T-helper 2 cell treated with Interferon-gamma antibody and Interleukin-4, amounts not matched to agents 100 ng/mL and 5 ng/mL, for 36 hours (primary cell): ENCODE data around the gene EFCAB6. TPM values are rescaled to one million over a fixed set of nuclear protein-coding genes. Genes with fewer than 3 reads are reported as not detected.

Experiments used
- intact Hi-C: fragments of 100-400 bp; cut with micrococcal nuclease; formaldehyde crosslinking; loops from one replicate; pipeline ENCODE4 v1.15.1; 2023
- total RNA-seq: library from RNA; stranded (reverse); gene quantifications from 2 replicates; pipeline ENCODE4 v1.2.3, GENCODE V29; 2022

The EFCAB6 gene
- total RNA-seq, 1 donor from 2014 or later = 0.20 TPM

DNA sequence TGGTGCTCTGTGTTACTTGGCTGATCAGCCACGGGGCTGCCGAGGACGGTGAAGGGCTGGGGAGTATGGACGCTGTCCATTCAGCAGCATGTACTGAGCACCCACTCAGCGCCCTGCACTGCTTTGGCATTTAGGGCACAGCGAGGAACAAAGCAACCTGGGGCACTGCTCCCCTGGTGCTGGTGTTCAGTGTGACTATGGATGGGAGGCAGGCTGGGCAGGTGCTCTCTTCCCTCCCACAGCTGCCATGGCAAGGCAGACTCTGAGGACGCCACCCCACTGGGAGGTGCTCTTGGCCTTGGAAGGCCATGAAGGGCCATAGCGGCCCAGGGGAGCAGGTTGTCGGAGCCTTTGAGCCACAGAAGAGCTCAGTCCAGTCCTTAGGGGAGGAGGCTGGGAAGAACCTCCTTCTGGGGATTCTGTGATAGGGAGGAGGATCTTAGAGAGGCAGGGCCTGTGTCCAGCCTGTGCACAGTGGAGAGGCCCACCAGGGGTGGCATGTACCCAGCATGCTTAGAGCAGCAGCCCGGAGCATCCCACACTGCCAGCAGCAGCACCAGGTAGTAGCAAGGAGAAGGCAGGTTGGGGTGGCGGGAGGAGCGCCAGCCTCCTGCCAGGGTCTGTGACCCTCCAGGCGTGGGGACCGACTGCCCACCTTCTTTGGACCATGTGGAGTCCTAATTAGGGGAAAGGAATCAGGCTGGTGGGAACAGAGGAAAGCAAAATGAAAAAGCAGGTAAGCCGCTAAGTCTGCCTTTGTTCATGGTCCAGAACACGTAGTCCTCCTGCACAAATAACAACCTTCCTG lies 258.4 kb downstream of the EFCAB6 start:
- intact Hi-C loops = no loop called here

DNA sequence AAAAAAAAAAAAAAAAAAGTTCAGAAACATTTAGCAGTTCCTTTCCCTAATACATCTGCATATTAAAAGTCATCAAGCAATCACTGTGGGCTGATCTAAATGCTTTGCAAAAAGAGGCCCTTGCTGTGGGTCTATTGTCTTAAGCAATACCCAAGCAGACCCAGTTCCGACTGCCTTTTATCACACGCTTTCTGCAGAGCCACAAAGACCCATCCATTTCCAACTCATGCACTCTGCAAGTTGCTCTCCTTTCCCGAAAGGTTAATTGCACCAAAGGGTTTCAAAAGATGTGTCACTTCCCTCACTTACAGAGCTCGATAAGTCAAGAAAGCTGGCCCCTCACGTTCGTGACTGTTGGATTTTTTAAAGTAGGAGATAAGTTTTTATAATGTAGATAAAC lies 261.4 kb downstream of the EFCAB6 start:
- intact Hi-C loops = no loop called here

DNA sequence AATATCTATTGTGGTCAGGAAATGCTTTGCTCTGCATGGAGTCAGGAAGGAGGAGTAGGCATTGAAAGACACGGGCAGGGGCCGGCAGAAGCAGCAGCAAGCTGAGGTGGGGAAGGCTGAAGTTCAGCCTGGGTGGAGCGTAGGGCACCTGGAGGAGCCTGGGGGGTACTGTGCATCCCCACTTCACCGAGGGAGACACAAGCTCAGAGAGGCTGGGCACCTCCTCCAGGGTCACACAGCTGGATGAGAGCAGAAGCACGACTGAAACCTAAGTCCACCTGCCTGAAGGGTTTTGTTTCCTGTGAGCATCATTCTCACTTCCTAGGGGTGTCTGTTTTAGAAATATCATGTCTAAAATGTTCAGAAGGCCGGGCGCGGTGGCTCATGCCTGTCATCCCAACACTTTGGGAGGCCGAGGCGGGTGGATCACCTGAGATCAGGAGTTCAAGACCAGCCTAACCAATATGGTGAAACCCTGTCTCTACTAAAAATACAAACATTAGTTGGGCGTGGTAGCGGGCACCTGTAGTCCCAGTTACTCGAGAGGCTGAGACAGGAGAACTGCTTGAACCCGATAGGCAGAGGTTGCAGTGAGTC lies 262.0 kb downstream of the EFCAB6 start:
- intact Hi-C loops = no loop called here

DNA sequence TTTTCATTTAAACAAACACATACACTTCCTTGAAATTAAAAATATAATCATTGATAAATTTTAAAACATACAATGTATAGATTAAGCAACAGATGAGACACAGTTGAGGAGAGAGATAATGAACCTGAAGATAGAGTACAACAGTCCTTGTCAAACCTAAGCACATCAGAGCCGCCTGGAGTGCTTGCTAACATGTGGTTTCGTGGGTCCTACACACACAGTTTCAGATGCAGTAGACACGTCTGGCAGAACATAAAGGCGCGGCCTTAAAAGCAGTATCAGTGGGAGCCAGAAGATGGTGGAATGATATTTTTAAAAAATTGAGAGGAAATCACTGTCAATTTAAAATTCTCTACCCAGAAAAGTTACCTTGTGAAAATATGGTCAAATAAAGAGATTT lies 265.9 kb downstream of the EFCAB6 start:
- intact Hi-C loops = no loop called here

DNA sequence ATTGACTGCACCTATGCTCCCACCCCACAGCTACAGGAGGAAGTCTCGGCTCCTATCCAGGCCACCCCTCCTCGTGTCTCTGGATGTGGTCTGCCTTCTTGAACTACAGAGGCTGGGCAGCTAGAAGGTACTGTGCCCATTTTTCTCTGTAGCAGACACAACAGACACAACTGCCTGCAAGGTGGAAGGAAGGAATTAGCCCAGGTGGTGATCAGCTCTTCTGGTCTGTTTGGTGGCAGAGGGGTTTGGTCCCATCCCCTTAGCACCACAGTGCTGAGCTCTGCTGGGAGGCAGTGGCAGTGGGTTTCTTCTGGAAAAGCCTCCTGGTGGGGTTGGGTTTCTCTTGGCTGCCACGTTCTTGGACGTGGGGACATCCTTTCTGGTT lies 267.8 kb downstream of the EFCAB6 start:
- intact Hi-C loops = no loop called here

DNA sequence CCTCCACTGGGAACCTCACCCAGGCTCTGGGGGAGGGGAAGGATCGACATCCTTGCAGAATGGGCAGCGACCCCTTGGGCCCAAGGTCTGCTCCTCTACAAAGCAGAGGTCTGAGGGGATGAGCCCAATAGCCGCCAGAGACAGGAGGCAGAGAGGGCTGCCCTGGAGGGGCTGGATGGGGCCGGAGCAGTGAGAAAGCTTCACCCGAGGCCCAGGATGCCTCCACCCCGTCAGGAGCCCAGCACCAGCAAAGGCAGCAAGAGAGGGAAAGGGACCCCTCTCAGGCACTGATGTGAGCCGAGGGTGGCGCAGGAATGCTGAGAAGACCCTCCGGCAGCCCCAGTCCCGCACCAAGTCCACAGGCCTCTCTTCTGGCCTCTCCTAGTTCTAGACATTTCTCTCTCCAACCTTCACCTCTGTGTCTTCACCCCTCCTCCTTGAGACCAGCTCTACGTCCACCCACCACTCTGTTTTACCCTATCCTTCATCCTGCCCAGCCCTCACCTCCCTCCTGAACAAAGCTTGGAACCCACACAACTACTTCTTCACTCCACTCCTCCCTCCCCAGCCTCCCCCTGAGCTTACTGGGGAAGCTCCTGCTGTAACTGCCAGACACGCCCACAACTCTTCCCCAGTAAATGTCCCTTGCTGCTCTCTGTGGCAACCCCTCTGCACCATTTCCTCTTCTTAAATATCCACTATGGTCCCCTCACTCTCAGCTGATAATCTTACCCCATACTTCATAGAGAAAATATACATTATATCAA lies 268.4 kb downstream of the EFCAB6 start:
- intact Hi-C loops = no loop called here

DNA sequence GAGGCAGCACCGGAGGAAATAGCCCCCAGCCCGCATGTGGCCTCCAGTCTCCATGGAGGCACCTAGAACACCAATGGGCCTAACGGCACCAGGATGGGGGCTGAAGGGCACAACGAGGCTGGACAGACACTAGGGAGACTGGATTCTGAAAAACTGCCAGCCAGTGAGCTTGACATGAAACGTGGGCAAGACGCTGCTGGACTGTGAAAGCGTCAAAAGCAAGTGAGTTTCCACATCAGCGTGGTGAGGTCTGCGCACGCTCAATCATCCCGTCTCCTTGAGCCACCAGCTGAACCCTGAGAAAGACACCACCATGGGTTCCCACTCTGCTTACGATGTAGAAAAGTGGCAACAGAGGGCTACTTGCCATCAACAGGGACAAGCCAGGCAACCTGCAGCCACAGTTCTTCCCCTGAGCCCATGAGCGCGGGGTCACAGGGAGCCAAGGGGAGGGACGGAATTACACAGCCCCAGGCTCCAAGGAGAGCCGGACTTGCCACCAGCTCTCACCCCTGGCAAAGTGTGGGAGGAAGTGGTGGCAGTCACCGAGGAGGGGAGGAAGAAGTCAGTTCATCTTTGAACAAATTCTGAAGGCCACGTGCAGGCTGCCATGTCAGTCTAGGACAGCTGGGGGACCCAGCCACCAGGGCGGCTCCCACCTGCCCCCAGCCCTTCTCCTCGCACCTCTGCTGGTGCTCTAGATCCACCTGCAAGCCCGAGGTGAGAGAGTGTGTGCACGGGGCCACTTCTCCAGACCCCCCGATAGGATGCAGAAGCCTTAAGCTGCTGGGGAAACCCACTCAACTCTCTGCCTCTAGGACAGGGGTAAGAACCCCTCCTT lies 269.2 kb downstream of the EFCAB6 start:
- intact Hi-C loops = no loop called here

DNA sequence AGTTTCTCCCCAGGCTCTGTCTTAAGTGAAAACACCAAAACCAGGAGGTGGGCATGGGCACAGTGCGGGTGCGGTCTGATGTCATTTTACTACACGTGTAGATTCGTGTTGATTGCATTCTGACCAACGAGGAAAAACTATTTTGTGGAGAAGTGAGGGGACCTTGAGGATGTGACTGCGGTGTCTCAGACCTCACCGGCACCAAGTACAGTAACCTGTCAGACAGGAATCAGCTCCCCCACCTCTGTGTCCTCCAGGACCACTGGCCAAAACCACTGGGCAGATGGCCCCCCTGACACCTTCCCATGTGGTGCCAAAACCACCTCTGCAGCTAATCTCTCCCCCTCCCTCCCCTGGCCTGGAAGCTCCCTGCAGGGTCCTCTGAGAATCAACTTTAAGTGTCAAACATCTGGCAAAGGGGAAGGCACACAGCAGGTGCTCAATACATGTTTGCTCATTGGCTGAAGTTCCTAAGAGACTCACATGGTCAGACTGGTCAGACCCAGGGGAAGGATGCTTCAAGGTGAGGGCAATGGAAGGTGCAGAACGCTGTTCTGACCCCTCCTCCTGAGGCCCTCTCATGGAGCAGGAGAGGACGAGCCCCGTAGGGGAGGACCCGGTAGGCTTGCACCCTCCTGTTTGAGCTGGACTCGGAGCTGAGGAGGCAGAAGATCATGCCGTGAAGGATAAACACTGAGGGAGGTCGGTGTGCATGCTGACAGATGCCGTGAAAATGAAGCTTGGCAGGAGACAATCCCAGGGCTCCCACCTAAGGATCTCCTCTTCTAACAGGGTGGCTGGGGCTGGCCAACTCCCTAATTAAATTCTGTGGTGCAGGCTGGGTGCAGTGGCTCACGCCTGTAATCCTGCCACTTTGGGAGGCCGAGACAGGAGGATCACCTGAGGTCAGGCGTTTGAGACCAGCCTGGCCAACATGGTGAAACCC lies 270.4 kb downstream of the EFCAB6 start:
- intact Hi-C loops = no loop called here

DNA sequence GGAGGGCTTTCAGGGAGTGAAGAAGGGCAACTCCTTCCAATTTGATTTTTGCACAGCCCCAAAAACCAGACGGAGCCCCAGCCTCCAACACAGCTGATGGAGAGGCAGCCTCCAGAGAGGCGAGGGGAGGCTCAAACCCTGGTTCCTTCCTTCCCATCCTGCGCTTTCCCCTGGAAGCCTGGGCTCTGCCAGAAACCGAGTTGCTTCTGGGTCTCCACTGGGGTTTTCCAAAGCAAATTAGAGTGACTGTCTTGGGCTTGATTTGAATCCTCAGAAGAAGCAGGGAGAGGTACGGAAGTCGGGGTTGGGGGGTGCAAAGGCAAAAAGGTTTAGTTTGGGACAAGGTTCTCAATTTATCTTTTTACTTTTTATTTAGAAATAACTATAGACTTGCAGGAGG lies 271.1 kb downstream of the EFCAB6 start:
- intact Hi-C loops = no loop called here

DNA sequence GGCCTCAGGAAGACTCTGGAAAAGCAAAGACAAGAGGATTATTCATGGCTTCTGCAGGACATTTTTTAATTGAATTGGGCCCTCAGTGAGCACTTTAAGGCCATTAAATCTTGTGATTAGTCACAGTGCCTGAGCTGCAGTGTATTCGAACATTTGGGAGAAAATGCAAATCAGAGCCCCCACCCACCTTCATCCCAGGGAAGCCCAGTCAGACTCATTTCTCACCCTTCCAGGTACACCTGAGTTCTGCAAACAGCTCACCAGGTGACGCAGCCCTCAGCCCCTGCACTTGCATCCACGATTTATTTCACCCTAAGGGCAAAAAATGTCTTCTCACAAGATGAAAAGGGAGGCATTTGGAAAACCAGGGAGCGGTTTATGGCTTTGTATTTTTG lies 271.6 kb downstream of the EFCAB6 start:
- intact Hi-C loops = no loop called here

DNA sequence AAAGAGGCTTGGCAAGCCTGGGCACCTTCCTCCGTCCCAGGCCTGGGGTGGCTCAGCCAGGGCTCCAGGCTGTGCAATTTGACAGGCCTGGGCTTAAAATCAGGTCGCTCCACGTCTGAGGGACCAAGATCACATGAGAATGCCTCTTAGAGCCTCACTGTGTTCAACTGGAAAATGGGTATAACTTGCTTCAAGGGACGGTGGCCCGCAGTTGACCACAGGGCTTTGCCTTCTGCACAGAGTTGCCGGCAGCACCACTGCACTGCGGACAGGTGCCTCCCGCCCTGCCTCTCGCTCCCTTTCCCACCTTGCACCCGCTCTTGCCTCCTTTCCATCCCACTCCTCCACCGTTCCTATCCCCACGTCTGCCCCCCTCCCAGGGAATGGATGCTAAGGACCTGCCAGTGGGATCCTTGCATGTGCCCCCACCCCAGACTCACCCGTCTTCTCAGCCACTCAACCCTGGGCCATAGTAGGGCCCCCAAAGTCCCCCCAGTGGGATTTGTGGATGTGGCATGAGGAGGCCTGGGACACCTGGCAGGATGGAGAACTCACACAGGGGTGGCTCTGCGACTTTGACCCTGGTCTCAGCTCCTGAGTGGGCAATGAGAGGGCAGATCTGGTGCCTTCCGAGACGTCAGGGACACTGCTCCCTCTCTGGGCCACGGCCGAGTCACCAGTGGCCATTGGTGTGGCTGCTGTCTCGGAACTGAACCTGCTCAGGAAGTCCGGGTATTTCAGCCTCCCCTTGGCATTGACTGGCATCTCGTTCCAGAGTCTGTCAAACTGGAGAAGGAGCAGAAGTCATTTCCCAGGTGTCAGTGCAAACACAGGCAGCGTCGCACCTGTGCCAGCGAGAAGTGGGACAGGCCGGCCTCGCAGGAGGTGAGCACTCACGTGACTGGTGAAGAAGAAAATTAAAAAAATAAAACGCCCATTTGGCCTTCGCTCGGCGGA lies 272.3 kb downstream of the EFCAB6 start:
- intact Hi-C loops = no loop called here

DNA sequence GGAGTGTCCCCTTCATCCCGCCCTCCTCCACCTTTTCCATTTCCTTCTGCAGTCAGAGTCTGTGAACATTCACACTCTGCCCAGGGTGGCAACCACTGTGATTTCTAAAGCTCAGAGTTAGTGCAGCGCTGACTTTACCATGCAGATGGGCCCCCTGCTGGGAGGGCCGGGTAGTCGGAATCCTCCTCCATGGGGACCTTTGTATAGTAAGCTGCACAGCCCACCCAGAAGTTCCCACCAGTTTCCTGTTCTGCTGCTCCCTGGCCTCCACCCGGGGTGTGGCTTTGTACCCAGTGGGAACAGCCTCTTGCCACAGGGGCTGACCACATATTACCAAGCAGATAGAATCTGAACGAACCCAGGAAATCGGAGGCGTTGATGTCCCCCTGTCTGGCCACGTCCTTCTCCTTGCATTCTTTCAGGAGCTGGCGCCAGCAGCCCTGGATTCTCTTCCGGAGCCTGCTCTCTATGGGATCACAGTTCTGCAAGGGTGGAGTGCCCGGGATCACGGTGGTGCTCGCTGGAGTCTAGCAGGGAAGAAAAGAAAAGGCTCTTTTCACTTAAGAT lies 275.0 kb downstream of the EFCAB6 start:
- intact Hi-C loops = no loop called here

DNA sequence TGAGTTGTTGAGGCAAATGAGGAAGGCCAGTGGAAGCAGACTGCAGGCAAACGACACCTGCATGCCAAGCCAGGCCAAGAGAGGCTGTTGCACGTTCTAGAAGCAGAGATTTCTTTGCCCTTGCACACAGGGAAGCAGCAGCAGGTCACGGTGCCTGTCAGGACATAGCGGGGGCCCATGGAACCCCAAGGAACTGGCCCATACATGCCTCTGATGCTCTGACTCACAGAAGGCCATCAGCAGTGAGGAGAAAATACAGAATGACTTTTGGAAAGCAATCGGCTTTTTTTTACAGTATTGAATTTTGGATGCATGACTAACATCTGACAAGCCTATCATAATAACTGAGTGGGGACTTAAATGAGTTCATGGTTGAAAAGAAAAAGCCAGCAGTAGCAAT lies 276.4 kb downstream of the EFCAB6 start:
- intact Hi-C loops = no loop called here

DNA sequence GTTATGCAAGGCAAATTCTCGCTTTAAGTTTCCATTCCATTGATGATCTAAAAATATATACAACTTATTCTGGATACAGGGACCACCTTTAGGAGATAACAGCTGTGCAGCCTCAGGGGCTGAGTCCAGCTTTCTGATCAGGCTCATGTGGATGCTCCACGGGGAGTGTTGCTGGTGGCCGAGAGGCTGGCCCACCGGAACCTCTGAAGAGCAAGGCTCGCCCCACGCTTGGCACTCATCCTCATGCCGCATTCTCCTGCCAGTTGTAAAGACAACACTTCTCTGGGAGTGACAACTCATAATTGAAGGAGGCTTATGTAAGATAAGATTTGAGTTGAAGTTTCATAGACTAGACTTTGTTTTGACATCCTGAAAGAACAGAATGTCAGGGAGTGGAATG lies 276.8 kb downstream of the EFCAB6 start:
- intact Hi-C loops = no loop called here

DNA sequence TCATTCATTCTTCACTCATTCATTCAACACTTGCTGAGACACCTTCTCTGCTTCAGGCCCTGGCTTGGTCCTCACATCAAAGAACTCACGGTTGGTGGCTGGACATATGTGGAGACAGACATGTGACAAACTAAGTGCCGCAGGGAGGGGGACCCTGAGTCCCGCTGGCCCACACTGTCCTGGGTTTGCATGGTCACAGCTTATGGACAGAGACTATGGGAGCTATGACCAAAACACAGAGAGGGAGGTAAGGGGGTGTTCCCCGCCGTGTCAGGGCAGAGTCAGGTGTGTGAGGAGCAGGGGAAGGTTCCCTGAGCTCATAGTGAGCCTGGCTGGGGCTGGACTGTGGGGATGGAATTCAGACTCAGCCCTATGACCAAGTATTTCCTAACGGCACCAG lies 277.2 kb downstream of the EFCAB6 start:
- intact Hi-C loops = no loop called here

DNA sequence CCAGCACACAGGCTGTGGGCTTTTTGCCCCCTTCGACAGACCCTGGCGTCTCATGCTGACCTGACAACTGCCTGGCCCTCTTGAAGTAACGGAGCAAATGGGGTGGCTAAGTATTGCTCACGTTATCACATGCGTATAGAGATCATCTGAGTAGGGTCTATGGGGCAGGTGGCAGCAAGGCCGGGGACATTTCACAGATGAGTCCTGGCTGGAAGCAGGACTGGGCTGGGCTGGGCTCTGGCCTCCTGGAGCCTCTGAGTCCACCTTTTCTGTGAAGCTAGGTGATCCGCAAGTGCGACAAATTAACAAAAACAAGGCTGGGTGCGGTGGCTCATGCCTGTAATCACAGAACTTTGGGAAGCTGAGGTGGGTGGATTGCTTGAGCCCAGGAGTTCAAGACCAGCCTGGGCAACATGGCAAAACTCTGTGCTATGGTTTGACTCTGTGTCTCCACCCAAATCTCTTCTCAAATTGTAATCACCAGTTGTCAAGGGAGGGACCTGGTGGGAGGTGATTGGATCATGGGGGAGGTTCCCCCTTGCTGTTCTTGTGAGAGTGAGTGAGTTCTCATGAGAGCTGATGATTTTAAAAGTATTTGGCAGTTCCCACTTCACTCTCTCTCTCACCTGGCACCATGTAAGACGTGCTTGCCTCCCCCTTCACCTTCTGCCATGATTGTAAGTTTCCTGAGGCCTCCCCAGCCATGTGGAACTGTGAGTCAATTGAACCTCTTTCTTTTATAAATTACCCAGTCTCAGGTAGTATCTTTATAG lies 278.3 kb downstream of the EFCAB6 start:
- intact Hi-C loops = no loop called here

DNA sequence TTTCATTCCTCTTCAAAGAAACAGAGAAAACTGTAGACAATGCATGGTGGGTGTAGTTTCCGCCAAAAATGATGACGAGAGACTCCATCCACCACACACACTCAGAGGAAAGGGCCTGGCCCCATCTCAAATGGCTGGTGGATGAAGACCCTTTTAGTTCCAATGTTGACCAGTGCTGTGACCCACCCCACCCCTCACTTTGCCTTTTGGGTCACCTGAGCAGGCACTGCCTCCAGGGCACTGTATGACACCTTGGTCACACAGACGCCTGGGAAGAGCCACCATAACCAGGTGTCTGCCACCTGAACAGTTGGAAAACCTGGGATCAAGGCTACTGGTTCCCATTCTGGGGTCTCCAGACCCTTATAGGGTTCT lies 279.0 kb downstream of the EFCAB6 start:
- intact Hi-C loops = no loop called here
